Panc1 (cell line): Measurements from ENCODE around the gene KIAA0408. TPM values are rescaled to one million over a fixed set of nuclear protein-coding genes. Genes with fewer than 3 reads are reported as not detected.

ENCODE experiments used
- ATAC-seq: fragments of 200-7000 bp; cut with Tn5 transposase; 2 replicates; pipeline ENCODE4 v1.9.1; 2020; ENCODE audit warnings: mild to moderate bottlenecking, moderate library complexity
- BruUV-seq: library from RNA; stranded (reverse); fragments of 400-500 nt; replicated peaks from 2 replicates; lab custom pipeline; 2021; lab: Mats Ljungman, UMichigan
- CTCF ChIA-PET: fragments of 300-600 bp; sonication (Branson Sonifier 250); formaldehyde crosslinking; loops from one replicate; lab custom pipeline; 2022; ENCODE audit warnings: antibody characterized with exemption; lab: Charles Lee
- POLR2A ChIA-PET: fragments of 300-600 bp; sonication (Branson Sonifier 250); formaldehyde crosslinking; loops from one replicate; lab custom pipeline; 2022; ENCODE audit warnings: antibody characterized with exemption; lab: Charles Lee
- DNase-seq: peaks from one replicate; pipeline ENCODE4 v3.0.0-alpha.2; 2010; ENCODE audit warnings: low read depth, low spot score
- H3K27ac ChIP-seq: 2 replicates; pipeline ENCODE4 v1.5.1; 2011; ENCODE audit warnings: mild to moderate bottlenecking, low read length, inconsistent platforms
- H3K27me3 ChIP-seq: fragments of 200-500 bp; sonication (Bioruptor generic); 2 replicates; pipeline ENCODE4 v1.6.0; 2014; ENCODE audit warnings: low read length, inconsistent platforms; ENCODE audit not compliant: control insufficient read depth, insufficient read depth
- H3K36me3 ChIP-seq: fragments of 200-500 bp; sonication (Bioruptor generic); 2 replicates; pipeline ENCODE4 v1.5.1; 2014; ENCODE audit warnings: inconsistent platforms, mild to moderate bottlenecking, low read length, moderate library complexity; ENCODE audit not compliant: control insufficient read depth, insufficient read depth
- H3K4me1 ChIP-seq: 2 replicates; pipeline ENCODE4 v1.5.1; 2011; ENCODE audit warnings: inconsistent platforms, mild to moderate bottlenecking, low read length, moderate library complexity; ENCODE audit not compliant: control insufficient read depth, insufficient read depth
- H3K4me3 ChIP-seq, 2 experiments: 2 replicates each; pipeline ENCODE4 v1.5.1; 2011 to 2012; ENCODE audit warnings: low read depth in 2 of 2, low read length in 2 of 2, mild to moderate bottlenecking in 2 of 2, inconsistent platforms in 1 of 2, moderate library complexity in 1 of 2
- H3K9me3 ChIP-seq: fragments of 200-500 bp; sonication (Bioruptor generic); 2 replicates; pipeline ENCODE4 v1.5.1; 2014; ENCODE audit warnings: low read depth, mild to moderate bottlenecking, inconsistent platforms, low read length, moderate library complexity; ENCODE audit not compliant: control insufficient read depth, insufficient read depth
- CTCF ChIP-seq: fragments of 450-650 bp; IDR thresholded peaks from 2 replicates; pipeline ENCODE4 v1.5.1; 2017; ENCODE audit warnings: mild to moderate bottlenecking
- POLR2AphosphoS5 ChIP-seq: IDR thresholded peaks from 2 replicates; pipeline ENCODE4 v1.6.1; 2012; ENCODE audit warnings: mild to moderate bottlenecking, low read depth, low read length, moderate library complexity
- REST ChIP-seq, 2 experiments: IDR thresholded peaks; 2 replicates each; pipeline ENCODE4 v1.6.1; 2011 to 2012; ENCODE audit warnings: low read depth in 2 of 2, control low read depth in 1 of 2, low read length in 1 of 2, mild to moderate bottlenecking in 1 of 2, moderate library complexity in 1 of 2; ENCODE audit not compliant: insufficient read depth in 1 of 2
- SIN3A ChIP-seq: IDR thresholded peaks from 2 replicates; pipeline ENCODE4 v1.6.1; 2012; ENCODE audit warnings: low read depth, mild to moderate bottlenecking, low read length, moderate library complexity, borderline replicate concordance; ENCODE audit not compliant: insufficient read depth
- TCF7L2 ChIP-seq: IDR thresholded peaks from 2 replicates; pipeline ENCODE4 v1.6.1; 2011; ENCODE audit warnings: mild to moderate bottlenecking, low read depth, low read length, inconsistent platforms
- in situ Hi-C: cut with HindIII; loops from 2 replicates; pipeline ENCODE4 v1.10.0; 2016; ENCODE audit warnings: low sequenced_read_pairs, low pct_unique_long_range_greater_than_20kb
- intact Hi-C: fragments of 100-400 bp; cut with micrococcal nuclease; formaldehyde crosslinking; loops from one replicate; pipeline ENCODE4 v1.10.0; 2022; ENCODE audit not compliant: unreplicated experiment
- total RNA-seq: library from RNA; stranded (reverse); gene quantifications from one replicate; pipeline ENCODE4 v1.2.1, GENCODE V29; 2021; ENCODE audit not compliant: unreplicated experiment

Gene KIAA0408
- total RNA-seq, 1 experiment from 2014 or later = 0.90 TPM

GRCh38 chr6:127503022-127503421 is 43.8 kb upstream of the KIAA0408 start:
- no peak for DNase-seq
- in situ Hi-C loops = no loop called here
- no peak for ATAC-seq
- no TSS peak for BruUV-seq
- ChIA-PET POLR2A (no interaction called here), CTCF (no interaction called here)
- no peak overlapping the region for H3K27ac ChIP-seq
- no peaks in the 10 kb centered on the region for H3K36me3 ChIP-seq
- no peak overlapping the region for H3K4me3 ChIP-seq
- intact Hi-C loops = no loop called here
- no peak for TF ChIP-seq CTCF
- no peak for TF ChIP-seq SIN3A
- no peaks in the 10 kb centered on the region for H3K4me1 ChIP-seq
- no peaks in the 10 kb centered on the region for H3K9me3 ChIP-seq
- no peaks in the 10 kb centered on the region for H3K27me3 ChIP-seq

- CTCF ChIA-PET = no interaction called here
- no TSS peak for BruUV-seq
Measured at GRCh38 chr6:127497410-127497809, 38.2 kb upstream of the KIAA0408 start.

More at GRCh38 chr6:127497410-127497809, 38.2 kb upstream of the KIAA0408 start:
- intact Hi-C loops (no loop called here), in situ Hi-C loops (no loop called here)
- DNase-seq (no peak), ATAC-seq (no peak)
- no peaks in the 10 kb centered on the region for H3K4me1 ChIP-seq
- no peak for TF ChIP-seq SIN3A
- TF ChIP-seq POLR2AphosphoS5 = no peak
- no peak for TF ChIP-seq CTCF
- TF ChIP-seq TCF7L2 = no peak
- no peak for TF ChIP-seq REST (IDR thresholded peaks at IDR 0.05; ENCODE audit: insufficient read depth in 1 of 2, low read depth in 2 of 2, low read length in 1 of 2)
- H3K27ac ChIP-seq = no peak overlapping the region
- H3K36me3 ChIP-seq = no peaks in the 10 kb centered on the region
- H3K27me3 ChIP-seq = no peaks in the 10 kb centered on the region
- POLR2A ChIA-PET = no interaction called here
- no peak overlapping the region for H3K4me3 ChIP-seq
- H3K9me3 ChIP-seq = no peaks in the 10 kb centered on the region
